ENCODE measurements around the gene RPL5. TPM values are rescaled to one million over a fixed set of nuclear protein-coding genes. Genes with fewer than 3 reads are reported as not detected.
A peak's percentile ranks its signal among the peaks of the same experiment; 100 is the strongest.

The RPL5 gene
- total RNA-seq, 4 donors from 2014 or later = 1,169 to 2,433 (median 2,010) TPM

- H3K4me3 ChIP-seq = peak overlapping the region in 1 of 2 donors; percentile 11
- TF ChIP-seq EP300 (IDR thresholded peaks at IDR 0.05) = no peak
- no peak for TF ChIP-seq POLR2A (IDR thresholded peaks at IDR 0.05)
- no peak for TF ChIP-seq CTCF (IDR thresholded peaks at IDR 0.05)
- TF ChIP-seq POLR2AphosphoS5 (IDR thresholded peaks at IDR 0.05) = no peak
- H3K4me1 ChIP-seq = peaks cover 0 to 6% (median 0%) of the 10 kb centered on the region in 3 donors
- H3K27me3 ChIP-seq = no peaks in the 10 kb centered on the region
- H3K9me3 ChIP-seq = no peaks in the 10 kb centered on the region
- peak overlapping the region in 1 of 4 donors; percentile 8 for H3K27ac ChIP-seq
- no peaks in the 10 kb centered on the region for H3K36me3 ChIP-seq
- ATAC-seq = peak; percentile 91
- WGBS, 2 donors (ENCODE audit: low coverage in 1 of 2) = 3 to 20% methylated on average over 7 of the region's 7 CpGs
These were observed 27.1 kb upstream of the RPL5 start for GRCh38 chr1:92804721-92805201.

- Histone ChIP-seq H3K27me3 (no peaks in the 10 kb centered on the region), H3K4me3 (no peak overlapping the region), H3K36me3 (no peaks in the 10 kb centered on the region), H3K9me3 (no peaks in the 10 kb centered on the region), H3K27ac (peak overlapping the region in 1 of 4 donors; percentile 8), H3K4me1 (peaks cover 0 to 6% (median 0%) of the 10 kb centered on the region in 3 donors)
- no peak for ATAC-seq
- no peak for TF ChIP-seq POLR2AphosphoS5 (IDR thresholded peaks at IDR 0.05)
- no peak for TF ChIP-seq POLR2A (IDR thresholded peaks at IDR 0.05)
- TF ChIP-seq CTCF (IDR thresholded peaks at IDR 0.05) = no peak
- TF ChIP-seq EP300 (IDR thresholded peaks at IDR 0.05) = no peak
- 88 to 89% methylated on average over 1 of the region's 1 CpG for WGBS, 2 donors (ENCODE audit: low coverage in 1 of 2)
These were observed 26.6 kb upstream of the RPL5 start for GRCh38 chr1:92805216-92805615.

GRCh38 chr1:92808381-92808780, 23.5 kb upstream of the RPL5 start:
- no peak overlapping the region for H3K27ac ChIP-seq
- ATAC-seq = no peak
- TF ChIP-seq EP300 (IDR thresholded peaks at IDR 0.05) (no peak), CTCF (IDR thresholded peaks at IDR 0.05) (no peak), POLR2AphosphoS5 (IDR thresholded peaks at IDR 0.05) (no peak), POLR2A (IDR thresholded peaks at IDR 0.05) (no peak)
- peaks cover 0 to 6% (median 0%) of the 10 kb centered on the region in 3 donors for H3K4me1 ChIP-seq
- H3K36me3 ChIP-seq = no peaks in the 10 kb centered on the region
- no peaks in the 10 kb centered on the region for H3K9me3 ChIP-seq
- no peaks in the 10 kb centered on the region for H3K27me3 ChIP-seq
- H3K4me3 ChIP-seq = no peak overlapping the region

GRCh38 chr1:92816732-92817131, 15.1 kb upstream of the RPL5 start:
- no peaks in the 10 kb centered on the region for H3K36me3 ChIP-seq
- WGBS, 2 donors (ENCODE audit: low coverage in 1 of 2) = 17 to 62% methylated on average over 1 to 2 of the region's 2 CpGs
- no peak overlapping the region for H3K27ac ChIP-seq
- no peaks in the 10 kb centered on the region for H3K27me3 ChIP-seq
- TF ChIP-seq EP300 (IDR thresholded peaks at IDR 0.05) (no peak), CTCF (IDR thresholded peaks at IDR 0.05) (no peak), POLR2AphosphoS5 (IDR thresholded peaks at IDR 0.05) (no peak), POLR2A (IDR thresholded peaks at IDR 0.05) (no peak)
- H3K4me3 ChIP-seq = no peak overlapping the region
- no peak for ATAC-seq
- H3K9me3 ChIP-seq = no peaks in the 10 kb centered on the region
- no peaks in the 10 kb centered on the region for H3K4me1 ChIP-seq

- H3K27ac ChIP-seq = no peak overlapping the region
- no peak for TF ChIP-seq POLR2A (IDR thresholded peaks at IDR 0.05)
- TF ChIP-seq CTCF (IDR thresholded peaks at IDR 0.05) = no peak
- TF ChIP-seq EP300 (IDR thresholded peaks at IDR 0.05) = no peak
- TF ChIP-seq POLR2AphosphoS5 (IDR thresholded peaks at IDR 0.05) = no peak
These were observed 14.6 kb upstream of the RPL5 start for GRCh38 chr1:92817137-92817697.

More at GRCh38 chr1:92817137-92817697, 14.6 kb upstream of the RPL5 start:
- H3K9me3 ChIP-seq = no peaks in the 10 kb centered on the region
- H3K4me3 ChIP-seq = no peak overlapping the region
- no peak for ATAC-seq
- H3K4me1 ChIP-seq = no peaks in the 10 kb centered on the region
- WGBS, 2 donors (ENCODE audit: low coverage in 1 of 2) = 80 to 83% methylated on average over 1 of the region's 1 CpG
- H3K27me3 ChIP-seq = no peaks in the 10 kb centered on the region
- H3K36me3 ChIP-seq = no peaks in the 10 kb centered on the region

Data from gastroesophageal sphincter (tissue), 4 donors.